GM23338 (cell line): ENCODE results near the gene MOB3B.

ENCODE experiments used
- CREB1 ChIP-seq: fragments of 250-450 bp; sonication (Bioruptor Pico); IDR thresholded peaks from 2 replicates; pipeline ENCODE4 v1.5.0; 2020; ENCODE audit warnings: low read depth, mild to moderate bottlenecking, moderate library complexity
- EZH2 ChIP-seq: fragments of 200-600 bp; sonication (generic); IDR thresholded peaks from one replicate; pipeline ENCODE4 v1.8.0; 2017; ENCODE audit warnings: antibody characterized with exemption, mild to moderate bottlenecking, low read depth; ENCODE audit not compliant: unreplicated experiment
- EZH2phosphoT487 ChIP-seq: fragments of 200-600 bp; sonication (generic); IDR thresholded peaks from one replicate; pipeline ENCODE4 v1.8.1; 2018; ENCODE audit warnings: antibody characterized with exemption; ENCODE audit not compliant: unreplicated experiment
- JUNB ChIP-seq: IDR thresholded peaks from one replicate; pipeline ENCODE4 v1.6.1; 2016; ENCODE audit warnings: antibody characterized with exemption; ENCODE audit not compliant: unreplicated experiment
- NANOG ChIP-seq: IDR thresholded peaks from 2 replicates; pipeline ENCODE4 v1.6.1; 2016; ENCODE audit warnings: antibody characterized with exemption, borderline replicate concordance
- POLR2AphosphoS5 ChIP-seq: IDR thresholded peaks from 2 replicates; pipeline ENCODE4 v1.6.1; 2016; ENCODE audit warnings: antibody characterized with exemption, low read depth
- STAT1 ChIP-seq: IDR thresholded peaks from one replicate; pipeline ENCODE4 v1.6.1; 2016; ENCODE audit warnings: antibody characterized with exemption; ENCODE audit not compliant: unreplicated experiment
- ZNF114 ChIP-seq: fragments of 250-450 bp; sonication (Bioruptor Pico); IDR thresholded peaks from 2 replicates; pipeline ENCODE4 v1.5.0; 2020; ENCODE audit warnings: mild to moderate bottlenecking, moderate library complexity
- ZNF331 ChIP-seq: fragments of 250-450 bp; sonication (Bioruptor Pico); IDR thresholded peaks from 2 replicates; pipeline ENCODE4 v1.5.0; 2020; ENCODE audit warnings: low read depth, mild to moderate bottlenecking, moderate library complexity
- TF ChIP-seq, protein P1 (sequence below), 2 experiments: fragments of 200-600 bp in 1 of 2; sonication (generic) in 1 of 2; conservative IDR thresholded peaks; 2 replicates each; pipeline versions ENCODE4 v1.5.1 to v1.6.1; 2016 to 2017; ENCODE audit warnings: antibody characterized with exemption in 2 of 2, low read depth in 2 of 2, mild to moderate bottlenecking in 2 of 2, moderate library complexity in 1 of 2
- TF ChIP-seq, protein P2 (sequence below): IDR thresholded peaks from one replicate; pipeline ENCODE4 v1.6.1; 2018; ENCODE audit warnings: antibody characterized with exemption; ENCODE audit not compliant: unreplicated experiment

DNA sequence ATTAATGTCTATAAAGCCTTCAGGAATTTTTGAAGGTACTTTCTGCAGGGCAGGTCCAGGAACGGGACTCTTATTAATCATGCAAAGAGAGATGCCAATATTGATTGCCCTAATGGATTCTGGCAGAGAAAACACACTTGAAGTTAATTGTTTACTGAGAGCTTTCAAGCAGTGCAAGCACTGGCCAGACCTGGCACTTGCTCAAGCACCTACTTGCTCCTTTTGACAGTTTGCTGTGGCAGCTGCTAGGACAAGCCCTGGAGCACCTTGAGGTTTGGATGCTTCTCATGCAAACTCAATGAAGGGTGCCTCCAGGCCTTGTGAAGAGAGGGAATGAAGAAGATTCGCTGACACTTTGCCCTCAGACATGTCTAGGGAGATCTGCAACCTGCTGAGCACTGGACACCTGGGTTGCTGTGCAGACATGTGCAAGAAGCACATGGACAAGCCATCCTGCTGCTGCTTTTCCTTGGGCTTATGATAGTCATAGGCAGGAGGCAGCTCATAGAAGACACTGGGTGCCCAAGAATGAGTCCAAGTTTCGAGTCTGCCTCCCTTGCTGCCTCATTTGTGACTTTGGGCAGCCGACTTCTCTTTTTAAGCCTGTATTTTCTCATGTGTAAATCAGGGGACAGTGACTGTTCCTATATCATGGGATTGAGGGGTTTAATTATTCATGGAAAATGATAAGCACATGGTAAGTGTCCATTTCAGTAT lies 143.8 kb downstream of the MOB3B start:
- TF ChIP-seq, protein P1, sequence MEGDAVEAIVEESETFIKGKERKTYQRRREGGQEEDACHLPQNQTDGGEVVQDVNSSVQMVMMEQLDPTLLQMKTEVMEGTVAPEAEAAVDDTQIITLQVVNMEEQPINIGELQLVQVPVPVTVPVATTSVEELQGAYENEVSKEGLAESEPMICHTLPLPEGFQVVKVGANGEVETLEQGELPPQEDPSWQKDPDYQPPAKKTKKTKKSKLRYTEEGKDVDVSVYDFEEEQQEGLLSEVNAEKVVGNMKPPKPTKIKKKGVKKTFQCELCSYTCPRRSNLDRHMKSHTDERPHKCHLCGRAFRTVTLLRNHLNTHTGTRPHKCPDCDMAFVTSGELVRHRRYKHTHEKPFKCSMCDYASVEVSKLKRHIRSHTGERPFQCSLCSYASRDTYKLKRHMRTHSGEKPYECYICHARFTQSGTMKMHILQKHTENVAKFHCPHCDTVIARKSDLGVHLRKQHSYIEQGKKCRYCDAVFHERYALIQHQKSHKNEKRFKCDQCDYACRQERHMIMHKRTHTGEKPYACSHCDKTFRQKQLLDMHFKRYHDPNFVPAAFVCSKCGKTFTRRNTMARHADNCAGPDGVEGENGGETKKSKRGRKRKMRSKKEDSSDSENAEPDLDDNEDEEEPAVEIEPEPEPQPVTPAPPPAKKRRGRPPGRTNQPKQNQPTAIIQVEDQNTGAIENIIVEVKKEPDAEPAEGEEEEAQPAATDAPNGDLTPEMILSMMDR (conservative IDR thresholded peaks at IDR 0.05; ENCODE audit: low read depth in 2 of 2), result no peak
- TF ChIP-seq EZH2phosphoT487 (no peak), JUNB (no peak), POLR2AphosphoS5 (no peak), ZNF114 (CRISPR knock-in tag) (no peak), EZH2 (no peak), STAT1 (no peak), CREB1 (CRISPR knock-in tag) (no peak), NANOG (no peak), ZNF331 (CRISPR knock-in tag) (no peak)
- TF ChIP-seq, protein P2, sequence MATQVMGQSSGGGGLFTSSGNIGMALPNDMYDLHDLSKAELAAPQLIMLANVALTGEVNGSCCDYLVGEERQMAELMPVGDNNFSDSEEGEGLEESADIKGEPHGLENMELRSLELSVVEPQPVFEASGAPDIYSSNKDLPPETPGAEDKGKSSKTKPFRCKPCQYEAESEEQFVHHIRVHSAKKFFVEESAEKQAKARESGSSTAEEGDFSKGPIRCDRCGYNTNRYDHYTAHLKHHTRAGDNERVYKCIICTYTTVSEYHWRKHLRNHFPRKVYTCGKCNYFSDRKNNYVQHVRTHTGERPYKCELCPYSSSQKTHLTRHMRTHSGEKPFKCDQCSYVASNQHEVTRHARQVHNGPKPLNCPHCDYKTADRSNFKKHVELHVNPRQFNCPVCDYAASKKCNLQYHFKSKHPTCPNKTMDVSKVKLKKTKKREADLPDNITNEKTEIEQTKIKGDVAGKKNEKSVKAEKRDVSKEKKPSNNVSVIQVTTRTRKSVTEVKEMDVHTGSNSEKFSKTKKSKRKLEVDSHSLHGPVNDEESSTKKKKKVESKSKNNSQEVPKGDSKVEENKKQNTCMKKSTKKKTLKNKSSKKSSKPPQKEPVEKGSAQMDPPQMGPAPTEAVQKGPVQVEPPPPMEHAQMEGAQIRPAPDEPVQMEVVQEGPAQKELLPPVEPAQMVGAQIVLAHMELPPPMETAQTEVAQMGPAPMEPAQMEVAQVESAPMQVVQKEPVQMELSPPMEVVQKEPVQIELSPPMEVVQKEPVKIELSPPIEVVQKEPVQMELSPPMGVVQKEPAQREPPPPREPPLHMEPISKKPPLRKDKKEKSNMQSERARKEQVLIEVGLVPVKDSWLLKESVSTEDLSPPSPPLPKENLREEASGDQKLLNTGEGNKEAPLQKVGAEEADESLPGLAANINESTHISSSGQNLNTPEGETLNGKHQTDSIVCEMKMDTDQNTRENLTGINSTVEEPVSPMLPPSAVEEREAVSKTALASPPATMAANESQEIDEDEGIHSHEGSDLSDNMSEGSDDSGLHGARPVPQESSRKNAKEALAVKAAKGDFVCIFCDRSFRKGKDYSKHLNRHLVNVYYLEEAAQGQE, result no peak
